GM19324 (cell line): Measurements from ENCODE around the gene HOXA1.

ENCODE experiments used
- ATAC-seq: cut with Tn5 transposase; IDR thresholded peaks from one replicate; pipeline ENCODE4 v1.9.1; 2021; ENCODE audit warnings: mild to moderate bottlenecking, moderate library complexity; ENCODE audit not compliant: unreplicated experiment, low FRiP score

HOXA1 gene

GRCh38 chr7:27106901-27107240 lies 11.1 kb upstream of the HOXA1 start:
- ATAC-seq: no peak

GRCh38 chr7:27106181-27106900 lies 10.5 kb upstream of the HOXA1 start:
- no peak for ATAC-seq

- ATAC-seq: no peak
These were observed 9.7 kb upstream of the HOXA1 start for GRCh38 chr7:27105301-27106031.

GRCh38 chr7:27104341-27105058 lies 8.7 kb upstream of the HOXA1 start:
- ATAC-seq: no peak

- ATAC-seq: no peak
These were observed 7.9 kb upstream of the HOXA1 start for GRCh38 chr7:27103489-27104226.

GRCh38 chr7:27102581-27103442 lies 7.0 kb upstream of the HOXA1 start, which contains the start of gene HOXA2:
Gene HOXA2 (minus strand): TSS chr7:27102683. CDS start chr7:27102500, 183 bp downstream.
- ATAC-seq: no peak

GRCh38 chr7:27101957-27102580 lies 6.3 kb upstream of the HOXA1 start:
- no peak for ATAC-seq

- no peak for ATAC-seq
These were observed 5.6 kb upstream of the HOXA1 start for GRCh38 chr7:27101171-27101956.

- no peak for ATAC-seq
These were observed 4.9 kb upstream of the HOXA1 start for GRCh38 chr7:27100694-27101170.

GRCh38 chr7:27099453-27100370 lies 3.9 kb upstream of the HOXA1 start:
- ATAC-seq: no peak

- no peak for ATAC-seq
These were observed 3.0 kb upstream of the HOXA1 start for GRCh38 chr7:27098578-27099451.

GRCh38 chr7:27097686-27098577 lies 2.1 kb upstream of the HOXA1 start:
- no peak for ATAC-seq

GRCh38 chr7:27096768-27097514 lies 1.1 kb upstream of the HOXA1 start:
- no peak for ATAC-seq

GRCh38 chr7:27095050-27095896 lies 527 bp downstream of the HOXA1 start:
- no peak for ATAC-seq
